ENCODE data around the gene HHATL.

The HHATL gene

GRCh38 chr3:42684632-42685362 lies 17.8 kb downstream of the HHATL start:
- no peak for DNase-seq (ENCODE audit: low spot score)

- DNase-seq (ENCODE audit: low spot score) = peak; percentile 98
These were observed 18.6 kb downstream of the HHATL start for GRCh38 chr3:42683875-42684598.

GRCh38 chr3:42682301-42683070 lies 20.1 kb downstream of the HHATL start:
- DNase-seq (ENCODE audit: low spot score) = no peak

GRCh38 chr3:42681361-42682038 lies 21.1 kb downstream of the HHATL start:
- no peak for DNase-seq (ENCODE audit: low spot score)

GRCh38 chr3:42680806-42681205 lies 21.8 kb downstream of the HHATL start:
- peak; percentile 41 for DNase-seq (ENCODE audit: low spot score)

- no peak for DNase-seq (ENCODE audit: low spot score)
These were observed 22.3 kb downstream of the HHATL start for GRCh38 chr3:42680271-42680670.

- no peak for DNase-seq (ENCODE audit: low spot score)
These were observed 24.2 kb downstream of the HHATL start for GRCh38 chr3:42678447-42678846.

- no peak for DNase-seq (ENCODE audit: low spot score)
These were observed 26.7 kb downstream of the HHATL start for GRCh38 chr3:42675909-42676308.

- DNase-seq (ENCODE audit: low spot score) = no peak
These were observed 28.5 kb downstream of the HHATL start for GRCh38 chr3:42674146-42674545.

GRCh38 chr3:42673082-42673481 lies 29.5 kb downstream of the HHATL start:
- no peak for DNase-seq (ENCODE audit: low spot score)

GRCh38 chr3:42672515-42672914 lies 30.1 kb downstream of the HHATL start:
- DNase-seq (ENCODE audit: low spot score) = no peak

- DNase-seq (ENCODE audit: low spot score) = no peak
These were observed 31.9 kb downstream of the HHATL start for GRCh38 chr3:42670670-42671069.

- DNase-seq (ENCODE audit: low spot score) = no peak
These were observed 32.5 kb downstream of the HHATL start for GRCh38 chr3:42670051-42670576.

GRCh38 chr3:42668793-42669217 lies 33.8 kb downstream of the HHATL start:
- no peak for DNase-seq (ENCODE audit: low spot score)

- no peak for DNase-seq (ENCODE audit: low spot score)
These were observed 34.2 kb downstream of the HHATL start for GRCh38 chr3:42668413-42668760.

- DNase-seq (ENCODE audit: low spot score) = no peak
These were observed 34.8 kb downstream of the HHATL start for GRCh38 chr3:42667523-42668412.

GRCh38 chr3:42667096-42667522 lies 35.5 kb downstream of the HHATL start:
- DNase-seq (ENCODE audit: low spot score) = no peak

GRCh38 chr3:42666577-42666998 lies 36.0 kb downstream of the HHATL start:
- DNase-seq (ENCODE audit: low spot score) = no peak

- no peak for DNase-seq (ENCODE audit: low spot score)
These were observed 36.6 kb downstream of the HHATL start for GRCh38 chr3:42666022-42666421.

- no peak for DNase-seq (ENCODE audit: low spot score)
These were observed 37.3 kb downstream of the HHATL start for GRCh38 chr3:42665050-42665878.

Measured in AG08395 (cell line).